Naive thymus-derived CD8-positive, alpha-beta T cell (primary cell): ENCODE results near the gene UTP4. TPM values are rescaled to one million over a fixed set of nuclear protein-coding genes. Genes with fewer than 3 reads are reported as not detected.

ENCODE experiments used
- ATAC-seq, 2 donors: fragments of 150-1000 bp; cut with Tn5 transposase in 1 of 2; sonication (Bioruptor Pico), chemical (Tn5 transposase) in 1 of 2; 1 replicate in 1 of 2; 2 replicates in 1 of 2; pipeline ENCODE4 v1.10.0; 2021; ENCODE audit warnings: mild to moderate bottlenecking in 2 of 2, moderate library complexity in 2 of 2
- POLR2A ChIA-PET: fragments of 350-600 bp; sonication (Branson Sonifier 250); formaldehyde crosslinking; loops from one replicate; lab custom pipeline; 2021; ENCODE audit warnings: antibody characterized with exemption; lab: Charles Lee
- DNase-seq, 10 donors: peaks; one replicate each; pipeline versions ENCODE4 v3.0.0 to v3.0.0-alpha.2; 2020 to 2022
- H3K27ac Mint-ChIP-seq, 10 donors: one replicate each; pipeline ENCODE4 v1.8.0; 2020 to 2022; ENCODE audit warnings: mild to moderate bottlenecking in 10 of 10, mixed read lengths in 10 of 10, moderate library complexity in 4 of 10, inconsistent platforms in 1 of 10
- H3K27me3 Mint-ChIP-seq, 5 donors: one replicate each; pipeline ENCODE4 v1.8.0; 2021 to 2022; ENCODE audit warnings: mixed read lengths in 5 of 5
- H3K36me3 Mint-ChIP-seq, 3 donors: one replicate each; pipeline ENCODE4 v1.8.0; 2020 to 2022; ENCODE audit warnings: mixed read lengths in 3 of 3, mild to moderate bottlenecking in 2 of 3, inconsistent platforms in 1 of 3
- H3K4me1 Mint-ChIP-seq, 4 donors: one replicate each; pipeline ENCODE4 v1.8.0; 2021 to 2022; ENCODE audit warnings: mixed read lengths in 4 of 4
- H3K4me3 Mint-ChIP-seq, 10 donors: one replicate each; pipeline ENCODE4 v1.8.0; 2020 to 2022; ENCODE audit warnings: mild to moderate bottlenecking in 10 of 10, mixed read lengths in 10 of 10, moderate library complexity in 6 of 10, inconsistent platforms in 1 of 10
- H3K9me3 Mint-ChIP-seq, 9 donors: one replicate each; pipeline ENCODE4 v1.8.0; 2020 to 2022; ENCODE audit warnings: mixed read lengths in 9 of 9, mild to moderate bottlenecking in 3 of 9, inconsistent platforms in 1 of 9, moderate library complexity in 1 of 9
- polyA plus RNA-seq, 3 donors: library from polyadenylated mRNA; unstranded; fragments of 300-500 nt; fragmentation: Illumina TruSeq; gene quantifications; one replicate each; pipeline ENCODE4 v1.2.3, GENCODE V29; 2021
- total RNA-seq, 8 experiments: library from RNA in 2 of 8; stranded (reverse) in 2 of 8; gene quantifications; one replicate each; pipeline ENCODE4 v1.2.3 and lab custom pipeline; 2021 to 2026

UTP4 gene
- total and polyA plus RNA-seq, 5 experiments from 2014 or later = 41.8 to 77.6 (median 72.4) TPM

GRCh38 chr16:69169607-69170352 lies 37.3 kb downstream of the UTP4 start:
- DNase-seq (no peak), ATAC-seq (no peak)
- H3K4me3 Mint-ChIP-seq = no peak overlapping the region
- H3K9me3 Mint-ChIP-seq = no peaks in the 10 kb centered on the region
- H3K4me1 Mint-ChIP-seq = peaks cover 10 to 44% (median 28%) of the 10 kb centered on the region in 4 donors
- H3K27me3 Mint-ChIP-seq = no peaks in the 10 kb centered on the region
- POLR2A ChIA-PET = no interaction called here
- H3K36me3 Mint-ChIP-seq = peaks cover 0 to 62% (median 25%) of the 10 kb centered on the region in 3 donors
- peak overlapping the region in 4 of 10 donors; percentile 24 to 67 (median 38) for H3K27ac Mint-ChIP-seq

- peaks cover 6 to 33% (median 15%) of the 10 kb centered on the region in 4 donors for H3K4me1 Mint-ChIP-seq
- peaks cover 0 to 46% (median 20%) of the 10 kb centered on the region in 3 donors for H3K36me3 Mint-ChIP-seq
- H3K4me3 Mint-ChIP-seq = no peak overlapping the region
- H3K27ac Mint-ChIP-seq = peak overlapping the region in 2 of 10 donors; percentile 10 to 51
- ATAC-seq (no peak), DNase-seq (no peak)
- POLR2A ChIA-PET = no interaction called here
- no peaks in the 10 kb centered on the region for H3K27me3 Mint-ChIP-seq
- no peaks in the 10 kb centered on the region for H3K9me3 Mint-ChIP-seq
These were observed 39.1 kb downstream of the UTP4 start for GRCh38 chr16:69171325-69172084.

GRCh38 chr16:69176033-69176800 lies 43.8 kb downstream of the UTP4 start:
- H3K27ac Mint-ChIP-seq = no peak overlapping the region
- H3K27me3 Mint-ChIP-seq = no peaks in the 10 kb centered on the region
- POLR2A ChIA-PET = no interaction called here
- H3K4me3 Mint-ChIP-seq = no peak overlapping the region
- H3K36me3 Mint-ChIP-seq = peaks cover 0 to 6% (median 0%) of the 10 kb centered on the region in 3 donors
- no peak for ATAC-seq
- H3K9me3 Mint-ChIP-seq = no peaks in the 10 kb centered on the region
- DNase-seq = no peak
- peaks cover 0 to 19% (median 7%) of the 10 kb centered on the region in 4 donors for H3K4me1 Mint-ChIP-seq

GRCh38 chr16:69179328-69180010 lies 47.0 kb downstream of the UTP4 start:
- DNase-seq (no peak), ATAC-seq (no peak)
- Mint-ChIP-seq H3K4me3 (no peak overlapping the region), H3K9me3 (no peaks in the 10 kb centered on the region), H3K4me1 (peaks cover 0 to 7% (median 1%) of the 10 kb centered on the region in 4 donors), H3K36me3 (peaks cover 0 to 2% (median 0%) of the 10 kb centered on the region in 3 donors), H3K27ac (no peak overlapping the region), H3K27me3 (no peaks in the 10 kb centered on the region)
- POLR2A ChIA-PET = interaction anchor here (0.6 to 0.7 kb wide), 2 partner anchors 144 to 150 kb away, joined by 3 to 4 read pairs; no protein-coding TSS in a partner anchor

- no peak overlapping the region for H3K4me3 Mint-ChIP-seq
- POLR2A ChIA-PET = no interaction called here
- H3K9me3 Mint-ChIP-seq = no peaks in the 10 kb centered on the region
- no peak for ATAC-seq
- H3K27me3 Mint-ChIP-seq = no peaks in the 10 kb centered on the region
- DNase-seq = no peak
- peak overlapping the region in 1 of 10 donors; percentile 19 for H3K27ac Mint-ChIP-seq
- H3K36me3 Mint-ChIP-seq = peaks cover 0 to 2% (median 0%) of the 10 kb centered on the region in 3 donors
- peaks cover 2 to 10% (median 5%) of the 10 kb centered on the region in 4 donors for H3K4me1 Mint-ChIP-seq
These were observed 47.5 kb downstream of the UTP4 start for GRCh38 chr16:69180011-69180338.

GRCh38 chr16:69182730-69183416 lies 50.4 kb downstream of the UTP4 start:
- no peak for ATAC-seq
- H3K27me3 Mint-ChIP-seq = no peaks in the 10 kb centered on the region
- POLR2A ChIA-PET = interaction anchor here (0.7 kb wide), 2 partner anchors 67 to 1200 kb away, joined by 3 to 4 read pairs; no protein-coding TSS in a partner anchor
- H3K4me3 Mint-ChIP-seq = no peak overlapping the region
- no peaks in the 10 kb centered on the region for H3K9me3 Mint-ChIP-seq
- H3K36me3 Mint-ChIP-seq = no peaks in the 10 kb centered on the region
- H3K4me1 Mint-ChIP-seq = peaks cover 8 to 26% (median 17%) of the 10 kb centered on the region in 4 donors
- DNase-seq = no peak
- no peak overlapping the region for H3K27ac Mint-ChIP-seq

GRCh38 chr16:69186642-69187445 lies 54.4 kb downstream of the UTP4 start, which contains the start of gene SNTB2:
TSS of gene SNTB2 (plus strand) at chr16:69187164. CDS start at chr16:69187167, 3 bp downstream.
- ATAC-seq (peak; percentile 77 to 82), DNase-seq (peak; percentile 61 to 87 (median 78))
- H3K4me1 Mint-ChIP-seq = peaks cover 28 to 53% (median 45%) of the 10 kb centered on the region in 4 donors
- H3K27ac Mint-ChIP-seq = peak within 1 kb of the TSS; percentile 85 to 99 (median 98)
- H3K4me3 Mint-ChIP-seq = peak within 1 kb of the TSS; percentile 97 to 100 (median 99)
- POLR2A ChIA-PET = interaction anchor here (0.5 to 2.8 kb wide), 6 partner anchors 20 to 202 kb away, joined by 3 to 17 read pairs (median 4); partner anchors contain the start of genes CHTF8, PDF and UTP4
- peaks cover 0 to 2% (median 0%) of the 10 kb centered on the region in 3 donors for H3K36me3 Mint-ChIP-seq
- H3K9me3 Mint-ChIP-seq = no peaks in the 10 kb centered on the region
- no peaks in the 10 kb centered on the region for H3K27me3 Mint-ChIP-seq

- DNase-seq (peak; percentile 13 to 68 (median 38)), ATAC-seq (peak; percentile 42 to 50)
- H3K27ac Mint-ChIP-seq = peak overlapping the region; percentile 63 to 91 (median 86)
- POLR2A ChIA-PET = interaction anchor here (0.5 to 2.8 kb wide), 9 partner anchors 21 to 920 kb away, joined by 3 to 17 read pairs (median 4); partner anchors contain the start of genes CHTF8, PDF and UTP4
- H3K36me3 Mint-ChIP-seq = peaks cover 0 to 2% (median 0%) of the 10 kb centered on the region in 3 donors
- no peaks in the 10 kb centered on the region for H3K27me3 Mint-ChIP-seq
- H3K9me3 Mint-ChIP-seq = no peaks in the 10 kb centered on the region
- peak overlapping the region; percentile 85 to 100 (median 92) for H3K4me3 Mint-ChIP-seq
- peaks cover 30 to 55% (median 50%) of the 10 kb centered on the region in 4 donors for H3K4me1 Mint-ChIP-seq
These were observed 55.2 kb downstream of the UTP4 start for GRCh38 chr16:69187446-69188235.

GRCh38 chr16:69188236-69188549 lies 55.7 kb downstream of the UTP4 start:
- peaks cover 32 to 55% (median 51%) of the 10 kb centered on the region in 4 donors for H3K4me1 Mint-ChIP-seq
- H3K27me3 Mint-ChIP-seq = no peaks in the 10 kb centered on the region
- peak overlapping the region; percentile 63 to 91 (median 86) for H3K27ac Mint-ChIP-seq
- H3K9me3 Mint-ChIP-seq = no peaks in the 10 kb centered on the region
- ATAC-seq (peak; percentile 41 to 56), DNase-seq (peak in 5 of 10 donors; percentile 13 to 71 (median 51))
- peaks cover 0 to 2% (median 0%) of the 10 kb centered on the region in 3 donors for H3K36me3 Mint-ChIP-seq
- peak overlapping the region; percentile 85 to 100 (median 92) for H3K4me3 Mint-ChIP-seq
- POLR2A ChIA-PET = interaction anchor here (0.5 to 2.8 kb wide), 8 partner anchors 42 to 921 kb away, joined by 3 to 17 read pairs (median 4); partner anchors contain the start of genes CHTF8, PDF and UTP4

- Mint-ChIP-seq H3K27ac (peak overlapping the region; percentile 63 to 91 (median 86)), H3K4me1 (peaks cover 32 to 55% (median 51%) of the 10 kb centered on the region in 4 donors), H3K9me3 (no peaks in the 10 kb centered on the region), H3K36me3 (peaks cover 0 to 2% (median 0%) of the 10 kb centered on the region in 3 donors), H3K27me3 (no peaks in the 10 kb centered on the region), H3K4me3 (peak overlapping the region; percentile 85 to 100 (median 92))
- DNase-seq (no peak), ATAC-seq (no peak)
- POLR2A ChIA-PET = interaction anchor here (0.6 to 2.8 kb wide), 5 partner anchors 41 to 264 kb away, joined by 3 to 17 read pairs (median 4); partner anchors contain the start of genes CHTF8, PDF and UTP4
These were observed 56.3 kb downstream of the UTP4 start for GRCh38 chr16:69188716-69189115.
